ENCODE data around the gene PRKCD.

The PRKCD gene

DNA sequence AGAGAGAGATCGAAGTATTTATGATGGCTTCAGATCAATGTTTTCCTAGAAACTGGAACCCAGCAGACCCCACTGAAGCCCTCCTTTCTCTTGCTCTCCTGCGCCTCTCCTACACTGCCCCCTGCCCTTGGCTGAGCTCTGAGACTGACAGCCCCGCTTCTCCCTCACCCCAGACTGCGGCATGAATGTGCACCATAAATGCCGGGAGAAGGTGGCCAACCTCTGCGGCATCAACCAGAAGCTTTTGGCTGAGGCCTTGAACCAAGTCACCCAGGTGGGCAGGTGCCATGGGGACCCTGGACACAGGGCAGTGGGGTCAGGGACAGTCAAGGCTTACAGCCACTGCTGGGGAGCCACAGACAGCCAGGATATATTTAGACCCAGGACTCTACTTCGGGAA lies 23.7 kb downstream of the PRKCD start:
- no peaks in the 10 kb centered on the region for H3K4me1 Mint-ChIP-seq
- peaks cover 67% of the 10 kb centered on the region for H3K36me3 Mint-ChIP-seq
- H3K4me3 Mint-ChIP-seq = no peak overlapping the region
- DNase-seq (ENCODE audit: low spot score in 2 of 2) (no peak), ATAC-seq (no peak)
- H3K9me3 Mint-ChIP-seq = no peaks in the 10 kb centered on the region
- no peak overlapping the region for H3K27ac Mint-ChIP-seq

DNA sequence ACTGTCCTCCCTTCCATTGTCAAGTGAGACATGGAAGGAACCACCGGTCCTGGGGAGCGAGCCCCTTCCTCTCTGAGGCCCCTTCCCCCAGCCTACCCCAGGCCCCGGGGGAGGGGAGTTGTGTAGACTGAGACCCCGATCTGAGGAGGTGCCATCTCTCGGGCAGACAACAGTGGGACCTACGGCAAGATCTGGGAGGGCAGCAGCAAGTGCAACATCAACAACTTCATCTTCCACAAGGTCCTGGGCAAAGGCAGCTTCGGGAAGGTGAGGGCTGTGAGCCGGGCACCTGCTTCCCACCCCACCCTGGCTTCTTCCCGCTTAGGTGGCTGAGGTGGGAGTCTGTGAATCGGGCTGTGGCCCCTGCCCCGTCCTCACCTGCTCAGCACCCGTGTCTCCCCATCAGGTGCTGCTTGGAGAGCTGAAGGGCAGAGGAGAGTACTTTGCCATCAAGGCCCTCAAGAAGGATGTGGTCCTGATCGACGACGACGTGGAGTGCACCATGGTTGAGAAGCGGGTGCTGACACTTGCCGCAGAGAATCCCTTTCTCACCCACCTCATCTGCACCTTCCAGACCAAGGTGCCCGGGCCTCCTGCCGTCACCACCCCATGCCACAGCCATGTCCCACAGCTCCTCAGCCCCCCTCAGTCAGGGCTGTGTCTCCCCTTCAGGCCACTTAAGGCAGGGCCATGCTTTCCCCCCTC lies 24.9 kb downstream of the PRKCD start:
- Mint-ChIP-seq H3K27ac (no peak overlapping the region), H3K4me3 (no peak overlapping the region), H3K4me1 (no peaks in the 10 kb centered on the region), H3K36me3 (peaks cover 66% of the 10 kb centered on the region), H3K9me3 (no peaks in the 10 kb centered on the region)
- DNase-seq (ENCODE audit: low spot score in 2 of 2) = no peak
- ATAC-seq = no peak

DNA sequence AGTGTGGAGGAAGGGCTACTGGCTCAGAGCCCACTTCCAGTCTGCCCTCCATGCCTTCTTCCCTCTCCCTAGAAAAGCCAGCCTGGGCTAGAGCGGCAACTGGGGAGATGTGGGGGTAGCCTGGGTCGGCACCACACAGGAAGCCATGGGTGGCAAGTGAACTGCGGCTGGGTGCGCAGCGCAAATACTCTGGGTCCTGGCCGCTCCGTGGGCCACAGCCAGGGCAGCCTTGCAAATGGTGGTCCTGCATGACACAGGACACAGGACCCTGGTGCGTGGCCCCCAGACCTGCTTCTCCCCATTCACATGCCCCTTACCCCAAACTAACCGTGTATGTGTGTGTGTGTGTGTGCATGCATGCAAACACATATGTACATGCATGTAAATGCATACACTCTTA lies 25.7 kb downstream of the PRKCD start:
- H3K4me1 Mint-ChIP-seq = no peaks in the 10 kb centered on the region
- H3K9me3 Mint-ChIP-seq = no peaks in the 10 kb centered on the region
- ATAC-seq = no peak
- no peak overlapping the region for H3K4me3 Mint-ChIP-seq
- no peak overlapping the region for H3K27ac Mint-ChIP-seq
- no peak for DNase-seq (ENCODE audit: low spot score in 2 of 2)
- H3K36me3 Mint-ChIP-seq = peaks cover 60% of the 10 kb centered on the region

DNA sequence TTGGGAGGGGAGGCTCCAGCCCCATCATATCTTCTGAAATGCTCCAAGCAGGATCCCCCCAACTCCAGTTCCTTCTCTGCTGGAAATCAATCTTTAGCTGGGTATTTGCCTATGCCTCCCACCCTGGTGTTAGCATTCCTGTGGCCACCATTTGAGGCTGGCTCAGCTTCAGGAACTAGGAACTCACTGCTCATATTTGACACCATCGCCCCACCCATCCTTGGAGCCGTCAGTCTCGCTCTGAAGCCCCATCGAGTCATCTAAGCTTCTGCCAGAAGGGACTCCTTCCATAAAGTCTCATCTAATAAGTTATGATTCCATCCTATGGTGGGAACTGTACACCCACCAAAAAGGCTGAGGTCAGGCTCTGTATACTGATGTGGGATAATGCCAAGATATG lies 26.4 kb downstream of the PRKCD start:
- no peak overlapping the region for H3K4me3 Mint-ChIP-seq

DNA sequence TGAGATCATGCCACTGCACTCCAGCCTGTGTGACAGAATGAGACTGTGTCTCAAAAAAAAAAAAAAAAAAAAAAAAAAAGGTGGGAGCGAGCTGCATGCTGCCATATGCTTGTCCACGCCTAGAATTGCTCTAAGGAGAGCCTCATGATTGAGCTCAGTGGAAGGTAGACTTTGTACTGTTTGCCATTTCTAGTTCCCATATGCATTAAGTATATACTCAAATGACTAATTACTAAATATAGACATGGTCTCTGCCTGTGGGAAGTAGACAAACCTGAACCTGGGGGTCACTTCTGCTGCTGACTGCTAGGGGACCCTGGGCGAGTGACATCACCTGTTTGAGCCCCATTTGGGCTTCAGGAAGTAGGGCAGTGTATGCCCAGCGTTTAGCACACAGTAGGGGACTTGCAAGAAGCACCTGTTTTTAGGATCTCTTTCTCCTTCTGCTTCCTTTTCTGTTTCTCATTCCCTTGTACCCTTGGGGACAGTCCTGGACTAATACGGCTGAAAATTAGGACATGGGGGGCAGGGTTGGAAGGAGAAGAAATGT lies 27.2 kb downstream of the PRKCD start:
- H3K4me3 Mint-ChIP-seq = no peak overlapping the region
- H3K4me1 Mint-ChIP-seq = peaks cover 6% of the 10 kb centered on the region
- H3K36me3 Mint-ChIP-seq = peaks cover 58% of the 10 kb centered on the region
- no peaks in the 10 kb centered on the region for H3K9me3 Mint-ChIP-seq
- no peak for ATAC-seq
- no peak for DNase-seq (ENCODE audit: low spot score in 2 of 2)
- no peak overlapping the region for H3K27ac Mint-ChIP-seq

More for the DNA sequence above, 26.4 kb downstream of the PRKCD start:
- ATAC-seq (no peak), DNase-seq (ENCODE audit: low spot score in 2 of 2) (no peak)
- Mint-ChIP-seq H3K27ac (no peak overlapping the region), H3K9me3 (no peaks in the 10 kb centered on the region), H3K36me3 (peaks cover 60% of the 10 kb centered on the region), H3K4me1 (no peaks in the 10 kb centered on the region)

DNA sequence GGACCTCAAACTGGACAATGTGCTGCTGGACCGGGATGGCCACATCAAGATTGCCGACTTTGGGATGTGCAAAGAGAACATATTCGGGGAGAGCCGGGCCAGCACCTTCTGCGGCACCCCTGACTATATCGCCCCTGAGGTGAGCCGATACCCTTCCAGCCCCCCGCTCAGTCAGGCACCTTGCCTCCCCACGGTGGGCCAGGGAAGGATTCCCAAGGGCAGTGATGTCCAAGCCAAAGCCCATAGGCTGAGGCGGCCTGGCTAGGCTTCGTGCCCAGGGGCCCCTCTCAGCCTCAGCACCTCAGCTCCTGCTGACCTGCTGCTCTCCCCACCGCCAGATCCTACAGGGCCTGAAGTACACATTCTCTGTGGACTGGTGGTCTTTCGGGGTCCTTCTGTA lies 27.7 kb downstream of the PRKCD start:
- H3K9me3 Mint-ChIP-seq = no peaks in the 10 kb centered on the region
- H3K27ac Mint-ChIP-seq = no peak overlapping the region
- H3K36me3 Mint-ChIP-seq = peaks cover 53% of the 10 kb centered on the region
- H3K4me3 Mint-ChIP-seq = no peak overlapping the region
- ATAC-seq (peak; percentile 16), DNase-seq (ENCODE audit: low spot score in 2 of 2) (no peak)
- peaks cover 6% of the 10 kb centered on the region for H3K4me1 Mint-ChIP-seq

DNA sequence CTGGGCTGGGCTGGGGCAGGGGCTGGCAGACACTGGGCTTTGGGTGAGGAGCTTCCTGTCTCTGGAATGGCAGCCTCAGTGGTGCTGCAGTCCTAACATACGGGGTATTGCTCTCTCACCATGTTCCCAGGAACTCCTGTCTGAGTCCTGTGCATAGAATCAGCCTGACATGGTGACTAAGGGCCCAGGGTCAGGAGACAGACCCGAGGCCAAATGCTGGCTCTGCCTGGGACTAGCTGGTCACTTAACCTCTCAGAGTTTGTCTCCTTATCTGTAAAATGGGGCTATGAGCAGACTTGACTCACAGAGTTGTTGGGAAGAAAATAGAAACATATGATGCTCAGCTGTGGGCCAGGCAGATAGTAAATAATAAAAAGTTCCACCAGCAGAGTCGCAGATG lies 28.3 kb downstream of the PRKCD start:
- Mint-ChIP-seq H3K36me3 (peaks cover 48% of the 10 kb centered on the region), H3K9me3 (no peaks in the 10 kb centered on the region), H3K4me3 (no peak overlapping the region), H3K4me1 (peaks cover 6% of the 10 kb centered on the region), H3K27ac (no peak overlapping the region)
- no peak for ATAC-seq
- DNase-seq (ENCODE audit: low spot score in 2 of 2) = no peak

DNA sequence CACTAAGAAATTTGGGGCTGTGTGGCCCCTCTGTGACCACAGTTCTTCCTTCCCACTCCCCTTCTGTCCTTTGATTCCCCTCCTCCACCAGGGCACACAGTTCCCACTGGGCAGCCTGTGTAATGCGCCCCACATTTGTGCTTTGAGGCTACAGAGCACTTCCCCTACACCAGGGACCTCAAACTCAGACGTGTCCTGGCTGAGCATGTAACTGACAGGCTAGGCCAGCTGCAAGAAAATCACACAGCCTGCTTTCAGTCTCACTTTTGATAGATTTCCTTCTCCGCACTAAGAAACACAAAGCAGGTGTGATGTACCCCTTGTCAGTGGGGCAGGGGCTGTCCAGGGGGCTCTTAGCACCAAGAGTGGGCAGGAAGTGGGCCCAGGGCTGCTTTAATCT lies 29.6 kb downstream of the PRKCD start:
- H3K9me3 Mint-ChIP-seq = no peaks in the 10 kb centered on the region
- H3K36me3 Mint-ChIP-seq = peaks cover 41% of the 10 kb centered on the region
- no peak overlapping the region for H3K4me3 Mint-ChIP-seq
- H3K4me1 Mint-ChIP-seq = peaks cover 14% of the 10 kb centered on the region
- ATAC-seq (no peak), DNase-seq (ENCODE audit: low spot score in 2 of 2) (no peak)
- no peak overlapping the region for H3K27ac Mint-ChIP-seq

DNA sequence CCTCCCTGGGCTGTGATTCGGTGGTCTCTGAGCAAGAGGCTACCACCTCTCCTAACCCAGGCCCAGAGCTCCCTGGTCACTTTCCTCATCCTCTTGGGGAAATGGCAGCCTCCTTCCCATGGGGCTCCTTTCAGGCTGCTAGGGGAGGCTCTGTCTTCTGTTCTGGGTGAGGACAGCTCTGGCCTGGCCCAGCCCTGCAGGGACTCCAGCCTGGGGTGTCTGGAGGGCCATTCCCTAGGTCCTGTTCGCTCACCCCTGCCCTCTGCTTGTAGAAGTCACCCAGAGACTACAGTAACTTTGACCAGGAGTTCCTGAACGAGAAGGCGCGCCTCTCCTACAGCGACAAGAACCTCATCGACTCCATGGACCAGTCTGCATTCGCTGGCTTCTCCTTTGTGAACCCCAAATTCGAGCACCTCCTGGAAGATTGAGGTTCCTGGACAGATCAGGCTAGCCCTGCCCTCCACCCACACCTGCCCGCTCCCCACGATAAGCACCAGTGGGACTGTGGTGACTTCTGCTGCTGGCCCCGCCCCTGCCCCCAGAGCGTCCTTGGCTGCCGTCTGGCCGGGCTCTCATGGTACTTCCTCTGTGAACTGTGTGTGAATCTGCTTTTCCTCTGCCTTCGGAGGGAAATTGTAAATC lies 30.9 kb downstream of the PRKCD start:
- H3K4me1 Mint-ChIP-seq = peaks cover 15% of the 10 kb centered on the region
- no peak for ATAC-seq
- peak overlapping the region; percentile 34 for H3K27ac Mint-ChIP-seq

DNA sequence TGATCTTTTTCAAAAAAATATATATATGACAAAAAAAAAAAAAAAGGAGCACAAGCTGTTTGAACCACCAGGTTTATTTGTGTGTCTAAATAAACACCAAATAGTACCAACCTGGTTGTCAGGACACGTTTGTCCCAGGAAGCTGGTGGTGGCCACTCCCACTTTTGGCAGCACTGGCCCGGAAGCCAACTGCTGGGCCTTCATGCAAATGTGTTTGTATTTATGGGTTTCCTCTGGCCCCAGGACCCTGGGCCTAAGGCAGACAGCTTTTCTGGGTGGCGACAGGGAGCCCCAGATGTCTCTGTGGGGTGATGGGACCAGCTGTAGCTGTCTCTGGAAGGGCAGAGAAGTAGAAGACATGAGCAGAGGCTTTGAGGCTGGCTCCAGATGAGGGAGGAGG lies 31.6 kb downstream of the PRKCD start:
- Mint-ChIP-seq H3K9me3 (no peaks in the 10 kb centered on the region), H3K36me3 (peaks cover 21% of the 10 kb centered on the region), H3K4me1 (peaks cover 15% of the 10 kb centered on the region), H3K27ac (peak overlapping the region; percentile 65), H3K4me3 (no peak overlapping the region)
- ATAC-seq = no peak
- no peak for DNase-seq (ENCODE audit: low spot score in 2 of 2)

More for the DNA sequence above, 30.9 kb downstream of the PRKCD start:
- Mint-ChIP-seq H3K9me3 (no peaks in the 10 kb centered on the region), H3K36me3 (peaks cover 28% of the 10 kb centered on the region), H3K4me3 (no peak overlapping the region)
- DNase-seq (ENCODE audit: low spot score in 2 of 2) = no peak

DNA sequence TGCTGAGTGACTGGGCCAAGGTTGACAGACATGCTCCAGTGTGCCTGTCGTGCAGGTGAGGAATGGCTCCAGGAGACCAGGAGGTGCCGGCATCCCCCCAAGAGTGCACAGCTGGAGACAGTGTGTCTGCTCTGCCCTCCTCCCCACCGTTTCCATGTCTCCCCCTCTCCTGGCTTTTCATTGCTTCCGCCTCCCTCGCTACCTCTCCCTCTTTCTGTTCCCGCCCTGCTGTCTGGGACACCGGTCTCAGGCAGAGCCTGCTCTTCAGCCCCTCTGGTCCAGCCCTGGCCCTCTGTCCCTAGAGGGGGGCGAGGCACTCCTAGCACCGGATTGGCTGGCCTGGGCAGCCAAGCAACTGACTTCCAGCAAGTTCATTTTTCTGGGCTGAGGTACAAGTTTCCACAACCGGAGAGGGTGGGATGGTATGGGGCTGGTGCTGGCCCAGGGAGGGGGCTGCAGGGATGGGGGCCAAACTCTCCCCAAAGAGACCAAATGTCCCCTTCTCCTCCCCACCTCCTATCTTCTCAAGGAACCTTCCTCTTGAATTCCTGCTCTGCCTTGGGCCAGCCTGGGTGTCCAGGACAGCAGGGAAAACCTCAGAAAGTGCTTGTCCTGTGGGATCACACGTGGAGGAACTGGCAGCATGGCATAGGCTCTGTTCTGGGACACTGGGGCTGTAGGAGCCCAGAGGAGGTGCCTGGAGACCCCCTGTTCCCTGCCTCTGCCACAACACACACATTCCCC lies 32.6 kb downstream of the PRKCD start:
- DNase-seq (ENCODE audit: low spot score in 2 of 2) (no peak), ATAC-seq (no peak)
- no peak overlapping the region for H3K27ac Mint-ChIP-seq
- peaks cover 15% of the 10 kb centered on the region for H3K4me1 Mint-ChIP-seq
- H3K9me3 Mint-ChIP-seq = no peaks in the 10 kb centered on the region
- H3K4me3 Mint-ChIP-seq = no peak overlapping the region
- peaks cover 20% of the 10 kb centered on the region for H3K36me3 Mint-ChIP-seq

DNA sequence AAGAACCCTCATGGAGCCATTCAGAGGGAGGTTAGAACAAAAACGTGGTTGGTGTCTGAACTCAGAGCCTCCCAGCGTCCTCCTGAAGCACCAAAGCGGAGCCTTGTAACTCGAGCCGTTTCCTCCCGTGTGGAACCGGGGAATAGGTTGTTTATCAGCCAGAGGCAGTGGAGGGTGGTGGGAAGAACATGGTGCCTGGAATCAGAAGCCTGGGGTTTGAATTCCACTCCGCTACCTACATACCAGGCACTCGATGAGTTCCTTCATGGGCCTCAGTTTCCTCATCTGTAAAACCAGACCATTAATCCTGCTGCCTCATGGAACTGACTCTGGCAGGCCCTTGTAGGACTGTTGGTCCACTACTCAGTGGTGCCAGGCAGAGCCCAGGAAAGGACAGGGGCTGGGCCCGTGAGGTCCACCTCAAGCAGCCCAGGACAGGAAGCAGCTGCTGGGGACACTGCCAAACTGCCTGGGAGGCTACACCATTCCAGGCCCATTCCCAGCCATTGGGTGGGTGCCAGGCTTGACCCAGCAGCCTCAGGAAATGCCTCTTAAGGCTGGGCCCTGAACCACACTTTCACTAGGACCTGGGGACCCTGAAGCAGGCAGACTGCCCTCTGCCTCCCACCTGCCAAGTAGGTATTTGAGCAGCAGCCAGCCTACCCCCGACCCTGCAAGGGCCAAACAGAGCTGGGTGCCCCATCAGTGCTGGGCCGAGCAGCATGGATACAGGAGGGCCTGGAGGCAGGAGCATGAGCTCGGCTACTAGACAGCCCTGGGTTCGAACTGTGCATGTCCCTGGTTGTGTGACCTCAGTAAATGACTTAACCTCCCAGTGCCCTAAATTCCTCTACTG lies 33.4 kb downstream of the PRKCD start:
- ATAC-seq (no peak), DNase-seq (ENCODE audit: low spot score in 2 of 2) (no peak)
- Mint-ChIP-seq H3K27ac (no peak overlapping the region), H3K4me1 (peaks cover 15% of the 10 kb centered on the region), H3K9me3 (no peaks in the 10 kb centered on the region), H3K36me3 (peaks cover 20% of the 10 kb centered on the region), H3K4me3 (no peak overlapping the region)

DNA sequence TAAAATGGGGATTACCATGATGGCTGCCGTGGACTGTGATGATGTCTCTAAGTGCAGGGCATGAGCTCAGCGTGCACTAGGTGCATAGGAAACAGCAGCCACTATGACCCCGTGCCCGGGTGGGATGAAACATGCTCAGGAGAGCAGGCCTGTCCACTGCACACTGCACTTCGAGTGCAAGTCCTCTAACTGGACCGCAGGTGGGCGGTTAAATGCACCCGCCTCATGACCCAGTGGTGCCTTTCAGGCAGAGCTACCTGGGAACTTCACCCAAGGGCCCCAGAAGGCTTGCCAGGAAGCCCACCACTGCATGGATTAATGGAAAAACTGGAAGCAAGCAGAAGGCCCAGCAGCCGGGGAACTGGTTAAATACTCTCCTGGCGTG lies 34.0 kb downstream of the PRKCD start:
- Mint-ChIP-seq H3K4me3 (no peak overlapping the region), H3K27ac (no peak overlapping the region), H3K9me3 (no peaks in the 10 kb centered on the region), H3K4me1 (peaks cover 15% of the 10 kb centered on the region), H3K36me3 (peaks cover 20% of the 10 kb centered on the region)
- DNase-seq (ENCODE audit: low spot score in 2 of 2) = no peak
- ATAC-seq = no peak

DNA sequence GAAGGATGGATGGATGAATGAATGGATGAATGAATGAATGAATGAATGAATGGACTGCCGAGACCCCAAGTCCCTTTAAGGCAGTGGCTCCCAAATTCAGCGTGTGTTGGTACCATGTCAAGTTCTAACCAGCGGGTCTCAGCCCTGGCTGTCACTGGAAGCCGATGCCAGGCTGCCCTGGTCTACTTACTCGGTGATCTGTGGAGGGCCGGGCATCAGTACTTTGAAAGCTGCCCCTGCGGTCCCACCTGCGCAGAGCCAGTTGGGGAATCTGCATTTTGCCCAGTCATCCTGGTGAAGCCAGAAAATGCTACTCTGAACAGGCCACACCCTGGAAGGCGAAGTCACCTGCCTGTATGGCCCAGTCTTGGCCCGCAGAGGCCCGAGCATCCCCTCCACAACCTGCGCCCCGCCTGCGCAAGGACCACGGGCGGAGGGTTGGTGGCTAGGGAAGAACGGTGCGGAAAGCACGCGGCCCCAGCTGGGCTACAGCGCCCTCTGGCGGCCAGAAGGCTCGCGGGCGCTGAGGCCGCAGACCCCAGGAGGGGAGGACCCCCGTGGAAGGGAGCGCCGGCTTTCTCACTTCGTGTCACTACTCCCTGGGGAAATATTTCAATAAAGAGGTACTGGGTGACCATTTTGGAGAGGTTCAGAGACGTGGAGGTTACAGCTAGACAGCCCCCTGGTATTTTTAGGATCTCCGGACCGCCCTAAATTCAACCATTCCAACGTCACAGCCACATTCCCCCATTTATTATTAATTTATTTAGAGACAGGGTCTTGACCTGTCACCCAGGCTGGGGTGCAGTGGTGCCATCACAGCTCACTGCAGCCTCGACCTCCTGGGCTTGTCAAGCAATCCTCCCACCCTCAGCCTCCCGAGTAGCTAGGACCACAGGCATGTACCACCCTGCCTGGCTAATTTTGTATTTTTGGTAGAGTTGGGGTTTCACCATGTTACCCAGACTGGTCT lies 34.9 kb downstream of the PRKCD start:
- no peak overlapping the region for H3K27ac Mint-ChIP-seq
- peaks cover 20% of the 10 kb centered on the region for H3K36me3 Mint-ChIP-seq
- H3K4me1 Mint-ChIP-seq = peaks cover 15% of the 10 kb centered on the region
- DNase-seq (ENCODE audit: low spot score in 2 of 2) = peak; percentile 62 to 81
- ATAC-seq = peak; percentile 75
- no peaks in the 10 kb centered on the region for H3K9me3 Mint-ChIP-seq
- no peak overlapping the region for H3K4me3 Mint-ChIP-seq

All from stimulated activated effector memory CD8-positive, alpha-beta T cell treated with anti-CD3 and anti-CD28 coated beads, Interleukin-12 subunit alpha, Interleukin-12 subunit beta, amount 100 ng/mL, for 72 hours (primary cell).